Esophagus squamous epithelium (tissue), 4 donors: ENCODE data around the gene SLC6A1.

Experiments
- CTCF ChIP-seq, 6 experiments: fragments of 450-650 bp in 4 of 6; fragments of 200-600 bp in 2 of 6; sonication (generic) in 2 of 6; IDR thresholded peaks; one replicate each; pipeline ENCODE4 v1.5.1; 2016 to 2019; ENCODE audit warnings: antibody characterized with exemption in 6 of 6, mild to moderate bottlenecking in 4 of 6, moderate library complexity in 4 of 6
- POLR2A ChIP-seq, 4 donors: fragments of 450-650 bp; IDR thresholded peaks; one replicate each; pipeline ENCODE4 v1.6.1; 2017; ENCODE audit warnings: antibody characterized with exemption in 4 of 4, mild to moderate bottlenecking in 4 of 4, moderate library complexity in 3 of 4

DNA sequence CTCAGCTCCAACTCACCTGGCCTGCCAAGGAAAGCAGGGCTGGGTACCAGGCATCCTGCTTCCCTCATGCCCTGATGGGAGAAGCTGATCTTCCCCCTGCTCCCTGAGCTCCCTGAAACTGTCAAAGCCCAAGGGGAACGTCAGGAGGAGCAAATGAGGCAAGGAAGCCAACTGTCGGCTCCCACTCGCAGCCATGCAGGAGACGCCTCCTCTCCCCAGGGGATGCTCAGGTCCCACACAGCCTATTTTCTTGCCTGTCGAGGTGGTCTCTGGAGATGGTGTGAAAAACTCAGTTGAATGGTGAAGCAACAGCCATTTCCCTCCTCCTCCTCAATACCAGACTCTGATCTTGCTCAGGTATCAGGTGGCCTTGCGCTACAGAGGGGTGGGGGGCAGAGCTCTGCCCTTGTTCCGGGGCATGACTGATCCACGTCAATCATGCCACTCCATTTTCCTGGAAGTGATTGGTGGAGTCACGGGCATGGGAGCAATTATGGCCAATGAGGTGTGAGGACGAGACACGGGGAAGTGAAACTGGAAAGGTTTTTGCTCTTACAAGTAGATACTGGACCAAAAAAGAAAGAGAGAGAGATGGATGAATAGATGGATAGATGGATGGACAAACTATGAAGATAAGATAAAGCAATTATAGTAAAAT is 58.2 kb downstream of the SLC6A1 start:
- TF ChIP-seq CTCF (IDR thresholded peaks at IDR 0.05) = no peak
- no peak for TF ChIP-seq POLR2A (IDR thresholded peaks at IDR 0.05)
